Stimulated activated naive CD8-positive, alpha-beta T cell treated with anti-CD3 and anti-CD28 coated beads, Interleukin-15, Interleukin-2, amounts not matched to agents 100 ng/mL and 50 ng/mL, for 24 hours (primary cell): Measurements from ENCODE around the gene PTPRK.

ENCODE experiments used
- H3K27ac Mint-ChIP-seq: one replicate; pipeline ENCODE4 v1.8.0; 2021; ENCODE audit warnings: mild to moderate bottlenecking, mixed read lengths
- H3K27me3 Mint-ChIP-seq: one replicate; pipeline ENCODE4 v1.8.0; 2021; ENCODE audit warnings: mixed read lengths
- H3K36me3 Mint-ChIP-seq: one replicate; pipeline ENCODE4 v1.8.0; 2021; ENCODE audit warnings: low read depth, mixed read lengths
- H3K4me1 Mint-ChIP-seq: one replicate; pipeline ENCODE4 v1.8.0; 2021; ENCODE audit warnings: low read depth, mixed read lengths
- H3K4me3 Mint-ChIP-seq: one replicate; pipeline ENCODE4 v1.8.0; 2021; ENCODE audit warnings: mild to moderate bottlenecking, mixed read lengths
- H3K9me3 Mint-ChIP-seq: one replicate; pipeline ENCODE4 v1.8.0; 2021; ENCODE audit warnings: mixed read lengths

The PTPRK gene

GRCh38 chr6:128316258-128316929 is 204.0 kb downstream of the PTPRK start:
- H3K4me3 Mint-ChIP-seq = no peak overlapping the region
- H3K9me3 Mint-ChIP-seq = no peaks in the 10 kb centered on the region
- H3K27me3 Mint-ChIP-seq = no peaks in the 10 kb centered on the region

GRCh38 chr6:128314190-128314589 is 206.2 kb downstream of the PTPRK start:
- Mint-ChIP-seq H3K4me3 (no peak overlapping the region), H3K27me3 (no peaks in the 10 kb centered on the region), H3K27ac (no peak overlapping the region), H3K9me3 (no peaks in the 10 kb centered on the region), H3K4me1 (peaks cover 12% of the 10 kb centered on the region), H3K36me3 (no peaks in the 10 kb centered on the region)

More at GRCh38 chr6:128316258-128316929, 204.0 kb downstream of the PTPRK start:
- peaks cover 12% of the 10 kb centered on the region for H3K4me1 Mint-ChIP-seq
- no peaks in the 10 kb centered on the region for H3K36me3 Mint-ChIP-seq
- no peak overlapping the region for H3K27ac Mint-ChIP-seq

DNA sequence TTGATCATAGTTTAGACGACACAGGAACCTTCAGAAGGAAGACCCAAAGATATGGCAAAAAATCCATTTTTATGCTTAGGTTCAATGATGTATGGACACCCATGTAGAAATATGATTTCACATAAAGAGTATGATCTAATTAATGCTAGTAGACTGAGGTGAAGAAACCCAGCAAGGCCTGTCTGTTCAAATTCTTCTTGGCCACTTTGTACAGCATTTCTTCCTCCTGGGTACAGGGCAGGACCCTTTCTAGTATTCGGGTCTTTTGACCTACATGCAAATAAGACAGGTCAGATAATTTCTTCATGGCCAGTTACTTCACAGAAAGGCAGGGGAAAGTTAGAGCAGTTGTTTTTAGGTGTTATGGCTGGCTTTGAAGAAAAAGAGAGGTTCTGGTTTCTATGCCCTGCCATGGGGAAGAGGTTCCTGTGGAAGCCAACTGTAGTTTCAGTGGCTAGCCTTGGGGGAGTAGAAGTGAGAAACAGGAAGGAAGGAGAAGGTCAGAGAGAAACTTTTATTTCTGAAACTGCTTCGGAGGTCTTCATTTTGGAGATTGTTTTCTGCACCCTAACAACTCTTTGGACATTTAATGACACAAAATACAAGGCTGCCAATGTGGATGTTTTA is 208.3 kb downstream of the PTPRK start:
- Mint-ChIP-seq H3K27me3 (no peaks in the 10 kb centered on the region), H3K9me3 (no peaks in the 10 kb centered on the region), H3K36me3 (no peaks in the 10 kb centered on the region), H3K4me3 (no peak overlapping the region), H3K27ac (no peak overlapping the region), H3K4me1 (peaks cover 12% of the 10 kb centered on the region)

- Mint-ChIP-seq H3K9me3 (no peaks in the 10 kb centered on the region), H3K27ac (no peak overlapping the region), H3K36me3 (no peaks in the 10 kb centered on the region)
Measured at GRCh38 chr6:128310451-128310850, 209.9 kb downstream of the PTPRK start.

DNA sequence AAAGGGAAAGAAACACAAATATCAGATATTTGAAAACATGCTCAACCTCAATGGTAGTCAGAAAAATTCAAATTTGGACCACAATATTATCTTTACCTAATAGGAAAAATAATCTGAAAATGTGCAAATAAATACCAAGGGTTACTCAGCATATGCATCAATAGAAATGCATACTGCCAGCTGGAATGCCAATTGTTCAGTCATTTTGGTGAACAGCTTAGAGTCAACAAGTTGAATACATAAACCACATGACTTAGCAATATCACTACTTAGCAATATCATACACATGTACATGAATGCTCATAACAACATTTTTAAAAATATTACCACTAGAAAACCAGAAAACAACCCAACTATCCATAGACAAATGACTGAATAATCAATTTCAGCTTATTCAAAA is 212.7 kb downstream of the PTPRK start:
- Mint-ChIP-seq H3K27ac (no peak overlapping the region), H3K4me1 (peaks cover 12% of the 10 kb centered on the region), H3K27me3 (no peaks in the 10 kb centered on the region)

More at GRCh38 chr6:128310451-128310850, 209.9 kb downstream of the PTPRK start:
- H3K27me3 Mint-ChIP-seq = no peaks in the 10 kb centered on the region
- H3K4me3 Mint-ChIP-seq = no peak overlapping the region
- H3K4me1 Mint-ChIP-seq = peaks cover 12% of the 10 kb centered on the region

GRCh38 chr6:128305976-128306375 is 214.4 kb downstream of the PTPRK start:
- H3K4me1 Mint-ChIP-seq = no peaks in the 10 kb centered on the region
- H3K9me3 Mint-ChIP-seq = peaks cover 6% of the 10 kb centered on the region
- H3K27me3 Mint-ChIP-seq = no peaks in the 10 kb centered on the region
- H3K27ac Mint-ChIP-seq = no peak overlapping the region
- no peaks in the 10 kb centered on the region for H3K36me3 Mint-ChIP-seq
- no peak overlapping the region for H3K4me3 Mint-ChIP-seq

More for the DNA sequence above, 212.7 kb downstream of the PTPRK start:
- Mint-ChIP-seq H3K36me3 (no peaks in the 10 kb centered on the region), H3K4me3 (no peak overlapping the region), H3K9me3 (peaks cover 3% of the 10 kb centered on the region)

- no peaks in the 10 kb centered on the region for H3K36me3 Mint-ChIP-seq
- H3K4me1 Mint-ChIP-seq = no peaks in the 10 kb centered on the region
- no peak overlapping the region for H3K27ac Mint-ChIP-seq
- H3K4me3 Mint-ChIP-seq = no peak overlapping the region
- no peaks in the 10 kb centered on the region for H3K27me3 Mint-ChIP-seq
- peaks cover 6% of the 10 kb centered on the region for H3K9me3 Mint-ChIP-seq
Measured at GRCh38 chr6:128305228-128305627, 215.2 kb downstream of the PTPRK start.

- Mint-ChIP-seq H3K27me3 (no peaks in the 10 kb centered on the region), H3K27ac (no peak overlapping the region)
Measured at GRCh38 chr6:128303870-128304269, 216.5 kb downstream of the PTPRK start.

GRCh38 chr6:128302942-128303341 is 217.5 kb downstream of the PTPRK start:
- Mint-ChIP-seq H3K4me3 (no peak overlapping the region), H3K36me3 (no peaks in the 10 kb centered on the region), H3K27me3 (no peaks in the 10 kb centered on the region), H3K27ac (no peak overlapping the region), H3K4me1 (no peaks in the 10 kb centered on the region), H3K9me3 (peaks cover 6% of the 10 kb centered on the region)

More at GRCh38 chr6:128303870-128304269, 216.5 kb downstream of the PTPRK start:
- Mint-ChIP-seq H3K9me3 (peaks cover 6% of the 10 kb centered on the region), H3K4me3 (no peak overlapping the region), H3K4me1 (no peaks in the 10 kb centered on the region), H3K36me3 (no peaks in the 10 kb centered on the region)

DNA sequence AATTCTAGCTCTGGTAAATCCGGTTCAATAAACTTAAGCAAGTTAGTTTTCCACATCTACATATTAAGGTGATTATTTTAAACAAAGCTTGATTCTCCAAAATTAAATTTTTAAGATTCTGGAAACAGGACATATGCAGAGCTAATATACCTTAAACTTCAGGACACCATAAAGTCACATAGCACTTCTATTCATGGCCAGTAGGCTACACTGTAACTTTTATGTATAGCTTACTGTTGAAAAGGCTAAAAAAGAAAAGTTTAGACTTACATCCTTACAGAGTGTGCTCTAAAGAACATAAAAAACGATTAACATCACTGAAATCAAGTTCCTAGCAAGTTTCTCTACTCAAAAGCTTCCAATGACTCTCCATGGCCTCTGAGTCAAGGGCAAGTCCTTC is 224.7 kb downstream of the PTPRK start:
- no peak overlapping the region for H3K4me3 Mint-ChIP-seq
- no peaks in the 10 kb centered on the region for H3K4me1 Mint-ChIP-seq
- no peaks in the 10 kb centered on the region for H3K9me3 Mint-ChIP-seq
- H3K27ac Mint-ChIP-seq = no peak overlapping the region
- no peaks in the 10 kb centered on the region for H3K36me3 Mint-ChIP-seq
- no peaks in the 10 kb centered on the region for H3K27me3 Mint-ChIP-seq

DNA sequence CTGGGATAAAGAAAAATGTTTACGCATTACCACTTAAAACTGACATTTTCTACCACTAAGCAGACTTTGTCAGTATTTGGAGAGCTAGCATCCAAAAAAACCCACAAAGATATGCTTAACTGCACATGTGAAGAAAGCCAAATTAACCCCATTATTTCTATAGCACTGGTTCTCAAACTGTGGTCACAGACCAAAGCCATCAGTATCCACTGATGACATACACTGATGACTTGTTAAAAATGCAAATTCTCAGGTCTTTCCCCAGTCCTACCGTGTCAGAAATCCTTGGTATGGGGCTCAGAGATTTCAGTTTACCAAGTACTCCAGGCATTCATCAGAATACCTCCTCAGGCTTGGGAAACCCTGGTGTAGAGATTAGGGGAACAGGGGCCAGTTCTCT is 230.2 kb downstream of the PTPRK start:
- no peaks in the 10 kb centered on the region for H3K9me3 Mint-ChIP-seq
- H3K4me1 Mint-ChIP-seq = peaks cover 6% of the 10 kb centered on the region
- H3K4me3 Mint-ChIP-seq = no peak overlapping the region
- H3K36me3 Mint-ChIP-seq = no peaks in the 10 kb centered on the region
- no peaks in the 10 kb centered on the region for H3K27me3 Mint-ChIP-seq
- H3K27ac Mint-ChIP-seq = no peak overlapping the region

GRCh38 chr6:128284128-128284527 is 236.3 kb downstream of the PTPRK start:
- no peaks in the 10 kb centered on the region for H3K27me3 Mint-ChIP-seq

DNA sequence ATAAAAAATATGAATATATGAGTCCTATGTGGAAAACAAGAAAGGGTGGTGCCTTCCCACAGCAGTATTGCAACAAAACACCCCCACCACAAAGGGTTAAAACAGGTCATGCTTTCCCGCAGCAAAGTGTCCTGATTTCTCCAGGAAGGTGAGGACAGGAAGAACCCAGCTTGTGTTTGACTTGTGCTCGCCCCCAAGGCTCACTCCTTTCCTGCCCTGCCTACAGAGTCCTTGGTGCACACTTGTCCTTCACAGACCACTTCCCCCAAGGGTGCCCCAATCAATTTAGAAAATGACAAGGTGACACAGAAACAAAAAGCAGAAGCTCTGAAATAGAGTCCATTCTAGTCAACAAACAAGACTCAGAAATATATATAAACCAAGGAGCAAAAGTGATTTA is 237.4 kb downstream of the PTPRK start:
- Mint-ChIP-seq H3K9me3 (no peaks in the 10 kb centered on the region), H3K4me3 (no peak overlapping the region), H3K36me3 (no peaks in the 10 kb centered on the region), H3K4me1 (peaks cover 10% of the 10 kb centered on the region), H3K27ac (no peak overlapping the region), H3K27me3 (no peaks in the 10 kb centered on the region)

More at GRCh38 chr6:128284128-128284527, 236.3 kb downstream of the PTPRK start:
- no peaks in the 10 kb centered on the region for H3K36me3 Mint-ChIP-seq
- H3K4me3 Mint-ChIP-seq = no peak overlapping the region
- H3K27ac Mint-ChIP-seq = no peak overlapping the region
- peaks cover 10% of the 10 kb centered on the region for H3K4me1 Mint-ChIP-seq
- no peaks in the 10 kb centered on the region for H3K9me3 Mint-ChIP-seq

DNA sequence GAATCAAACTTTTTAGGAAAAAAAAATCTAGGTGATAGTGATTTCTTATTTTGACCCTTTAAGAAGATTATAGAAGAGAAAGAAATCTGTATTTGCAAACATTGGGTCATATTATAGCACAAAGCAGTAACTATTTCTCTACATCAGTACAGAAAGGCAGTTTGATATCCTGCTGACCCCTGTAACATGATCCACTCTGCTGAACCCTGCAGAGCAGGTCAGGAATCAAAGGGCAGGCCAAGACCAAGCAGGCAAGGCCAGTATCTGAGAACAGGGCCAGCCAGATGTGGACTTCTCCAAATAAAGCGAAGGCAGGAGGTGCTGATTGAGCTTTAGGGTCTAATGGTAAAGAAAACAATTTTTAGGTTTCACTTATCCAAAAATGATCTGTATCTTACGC is 239.4 kb downstream of the PTPRK start:
- Mint-ChIP-seq H3K9me3 (no peaks in the 10 kb centered on the region), H3K4me3 (no peak overlapping the region), H3K4me1 (peaks cover 4% of the 10 kb centered on the region), H3K27me3 (no peaks in the 10 kb centered on the region), H3K36me3 (no peaks in the 10 kb centered on the region), H3K27ac (no peak overlapping the region)

- Mint-ChIP-seq H3K36me3 (no peaks in the 10 kb centered on the region), H3K4me3 (no peak overlapping the region), H3K9me3 (no peaks in the 10 kb centered on the region), H3K27ac (no peak overlapping the region), H3K4me1 (peaks cover 8% of the 10 kb centered on the region), H3K27me3 (no peaks in the 10 kb centered on the region)
Measured at GRCh38 chr6:128280066-128280465, 240.3 kb downstream of the PTPRK start.

DNA sequence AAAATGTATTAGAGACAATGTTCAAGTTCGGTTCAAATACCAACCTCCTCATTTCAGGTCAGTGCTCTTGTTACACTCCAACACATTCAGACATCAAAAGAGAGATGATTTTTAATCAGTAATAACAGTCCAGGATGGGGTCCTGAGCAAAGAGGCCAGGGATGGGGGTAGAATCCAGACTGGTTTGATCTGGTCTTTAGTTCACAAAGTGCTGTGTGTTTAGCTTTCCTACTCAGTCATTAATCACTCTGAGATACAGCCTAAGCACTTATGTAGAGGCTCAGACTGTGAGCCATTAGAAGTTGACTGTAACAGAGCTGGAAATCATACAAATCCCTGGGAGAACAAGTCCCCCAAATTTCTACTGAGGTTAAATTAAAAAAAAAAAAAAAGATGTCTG is 241.6 kb downstream of the PTPRK start:
- no peak overlapping the region for H3K4me3 Mint-ChIP-seq
- H3K27me3 Mint-ChIP-seq = no peaks in the 10 kb centered on the region
- H3K27ac Mint-ChIP-seq = no peak overlapping the region
- peaks cover 10% of the 10 kb centered on the region for H3K4me1 Mint-ChIP-seq
- H3K36me3 Mint-ChIP-seq = no peaks in the 10 kb centered on the region
- H3K9me3 Mint-ChIP-seq = no peaks in the 10 kb centered on the region
